Psoas muscle (tissue), 8 donors: ENCODE measurements around the gene IRX1. TPM values are rescaled to one million over a fixed set of nuclear protein-coding genes. Genes with fewer than 3 reads are reported as not detected.

ENCODE experiments used
- ATAC-seq, 4 donors: fragments of 200-7000 bp; cut with Tn5 transposase; one replicate each; pipeline ENCODE4 v1.9.1; 2020; ENCODE audit warnings: moderate library complexity in 3 of 4, mild to moderate bottlenecking in 2 of 4
- DNase-seq, 2 donors: peaks; one replicate each; pipeline ENCODE4 v3.0.0-alpha.2; 2020
- H3K27ac ChIP-seq: fragments of 200-600 bp; one replicate; pipeline ENCODE4 v1.8.0; 2022
- H3K27me3 ChIP-seq, 3 donors: fragments of 200-600 bp in 1 of 3; one replicate each; pipeline versions ENCODE4 v1.6.1 to v1.8.0; 2013 to 2022; ENCODE audit warnings: low read length in 2 of 3, mild to moderate bottlenecking in 2 of 3, moderate library complexity in 1 of 3; ENCODE audit not compliant: insufficient read depth in 3 of 3
- H3K36me3 ChIP-seq, 2 donors: fragments of 200-600 bp in 1 of 2; one replicate each; pipeline versions ENCODE4 v1.6.1 to v1.8.0; 2013 to 2022; ENCODE audit warnings: low read depth in 1 of 2, mild to moderate bottlenecking in 1 of 2, moderate library complexity in 1 of 2; ENCODE audit not compliant: insufficient read depth in 1 of 2
- H3K4me1 ChIP-seq: fragments of 200-600 bp; one replicate; pipeline ENCODE4 v1.8.0; 2022
- H3K4me3 ChIP-seq: fragments of 200-600 bp; one replicate; pipeline ENCODE4 v1.8.0; 2022; ENCODE audit warnings: mild to moderate bottlenecking
- H3K9me3 ChIP-seq: fragments of 200-600 bp; one replicate; pipeline ENCODE4 v1.8.0; 2022
- WGBS, 3 donors: extraction: QIAGEN DNeasy Blood & Tissue Kit; methylation state at CpG; one replicate each; pipeline versions ENCODE4 v1.1.6 to v1.1.7; 2013; 5-methylcytosine and 5-hydroxymethylcytosine counted together
- intact Hi-C, 2 donors: fragments of 100-400 bp; cut with DNase I; formaldehyde crosslinking; loops; one replicate each; pipeline versions ENCODE4 v1.11.0 to v1.14.2; 2022
- polyA plus RNA-seq, 3 donors: library from polyadenylated mRNA; stranded (reverse); fragments of 200-250 nt; gene quantifications; one replicate each; pipeline ENCODE4 v1.2.3, GENCODE V29; 2013
- total RNA-seq, 4 donors: library from RNA; stranded (reverse); fragmentation: NEBNext Ultra II Directional in 2 of 4; extraction: Animal tissue kit (Norgen Biotek cat#: 25700) in 2 of 4; gene quantifications; one replicate each; pipeline versions ENCODE4 v1.2.1 to v1.2.4, GENCODE V29; 2021 to 2023
- TF ChIP-seq, protein P1 (sequence below): fragments of 200-600 bp; IDR thresholded peaks from one replicate; pipeline ENCODE4 v1.8.0; 2022; ENCODE audit warnings: antibody characterized with exemption
- donor health status: healthy with polysubstance abuse.
- donor health status: DM: no; HTN: no; CAD: no; lungs with moderate emphysema.
- donor health status: Bipolar disorder and iron deficiency.
- donor health status: healthy.
- donor health status: DM: yes; HTN: yes; CAD: no.
- donor health status: DM: no; HTN: no; CAD: no.
- donor health status: DM: no; HTN: no; CAD: no.
- donor health status: DM: yes; HTN: yes; CAD: no.

IRX1 gene
- total and polyA plus RNA-seq, 7 donors = not detected

DNA sequence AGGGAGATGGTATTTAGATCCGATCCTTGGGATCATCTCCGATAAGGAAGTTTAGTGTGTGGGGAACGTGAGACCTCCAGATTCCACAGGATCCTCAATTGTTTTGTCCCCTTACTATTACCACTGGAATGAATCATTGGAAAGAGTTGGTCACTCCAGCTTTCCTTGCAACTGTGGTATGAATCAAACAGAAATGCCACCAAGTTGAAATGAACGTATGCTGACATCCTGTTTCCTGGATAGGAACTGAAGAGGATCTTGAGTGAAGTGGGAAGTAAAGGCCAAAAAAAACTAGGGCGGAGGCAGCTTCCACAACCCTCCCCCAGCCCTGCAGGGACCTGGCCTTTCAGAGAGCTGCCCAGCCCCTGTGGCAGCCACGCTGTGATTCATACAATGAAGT is 23.9 kb downstream of the IRX1 start:
- Histone ChIP-seq H3K27ac (no peak overlapping the region), H3K9me3 (no peaks in the 10 kb centered on the region), H3K36me3 (no peaks in the 10 kb centered on the region), H3K4me1 (no peaks in the 10 kb centered on the region), H3K27me3 (peaks cover 0 to 4% (median 0%) of the 10 kb centered on the region in 3 donors), H3K4me3 (no peak overlapping the region)
- no peak for DNase-seq
- WGBS, 3 donors = 51 to 65% (median 59%) methylated on average over 6 of the region's 6 CpGs
- intact Hi-C loops = no loop called here
- ATAC-seq = no peak
- TF ChIP-seq, protein P1, sequence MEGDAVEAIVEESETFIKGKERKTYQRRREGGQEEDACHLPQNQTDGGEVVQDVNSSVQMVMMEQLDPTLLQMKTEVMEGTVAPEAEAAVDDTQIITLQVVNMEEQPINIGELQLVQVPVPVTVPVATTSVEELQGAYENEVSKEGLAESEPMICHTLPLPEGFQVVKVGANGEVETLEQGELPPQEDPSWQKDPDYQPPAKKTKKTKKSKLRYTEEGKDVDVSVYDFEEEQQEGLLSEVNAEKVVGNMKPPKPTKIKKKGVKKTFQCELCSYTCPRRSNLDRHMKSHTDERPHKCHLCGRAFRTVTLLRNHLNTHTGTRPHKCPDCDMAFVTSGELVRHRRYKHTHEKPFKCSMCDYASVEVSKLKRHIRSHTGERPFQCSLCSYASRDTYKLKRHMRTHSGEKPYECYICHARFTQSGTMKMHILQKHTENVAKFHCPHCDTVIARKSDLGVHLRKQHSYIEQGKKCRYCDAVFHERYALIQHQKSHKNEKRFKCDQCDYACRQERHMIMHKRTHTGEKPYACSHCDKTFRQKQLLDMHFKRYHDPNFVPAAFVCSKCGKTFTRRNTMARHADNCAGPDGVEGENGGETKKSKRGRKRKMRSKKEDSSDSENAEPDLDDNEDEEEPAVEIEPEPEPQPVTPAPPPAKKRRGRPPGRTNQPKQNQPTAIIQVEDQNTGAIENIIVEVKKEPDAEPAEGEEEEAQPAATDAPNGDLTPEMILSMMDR = no peak

DNA sequence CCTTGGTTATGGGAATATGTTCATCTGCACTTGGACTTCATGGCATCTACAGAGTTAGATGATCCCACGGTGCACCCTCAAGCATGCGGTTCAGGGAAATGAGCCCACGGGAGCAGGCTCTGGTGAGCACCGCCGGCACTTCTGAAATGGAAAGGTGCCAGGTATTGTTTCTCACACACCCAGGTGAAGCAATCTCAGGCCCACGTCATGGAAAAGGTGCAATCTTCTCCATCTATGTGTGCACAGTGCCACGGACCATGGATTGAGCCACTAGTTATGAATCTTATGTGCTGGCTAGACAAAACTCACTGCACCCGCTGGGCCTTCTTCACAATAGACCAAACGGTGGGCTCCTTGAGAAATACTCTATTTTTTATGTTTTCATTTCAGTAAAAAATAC is 27.3 kb downstream of the IRX1 start:
- no peaks in the 10 kb centered on the region for H3K4me1 ChIP-seq
- H3K27ac ChIP-seq = no peak overlapping the region
- intact Hi-C loops = no loop called here
- H3K36me3 ChIP-seq = no peaks in the 10 kb centered on the region
- ATAC-seq (no peak), DNase-seq (no peak)
- WGBS, 3 donors = 75 to 85% (median 80%) methylated on average over 9 of the region's 9 CpGs
- TF ChIP-seq, protein P1 = no peak
- H3K9me3 ChIP-seq = no peaks in the 10 kb centered on the region
- H3K4me3 ChIP-seq = no peak overlapping the region
- peaks cover 0 to 1% (median 0%) of the 10 kb centered on the region in 3 donors for H3K27me3 ChIP-seq

DNA sequence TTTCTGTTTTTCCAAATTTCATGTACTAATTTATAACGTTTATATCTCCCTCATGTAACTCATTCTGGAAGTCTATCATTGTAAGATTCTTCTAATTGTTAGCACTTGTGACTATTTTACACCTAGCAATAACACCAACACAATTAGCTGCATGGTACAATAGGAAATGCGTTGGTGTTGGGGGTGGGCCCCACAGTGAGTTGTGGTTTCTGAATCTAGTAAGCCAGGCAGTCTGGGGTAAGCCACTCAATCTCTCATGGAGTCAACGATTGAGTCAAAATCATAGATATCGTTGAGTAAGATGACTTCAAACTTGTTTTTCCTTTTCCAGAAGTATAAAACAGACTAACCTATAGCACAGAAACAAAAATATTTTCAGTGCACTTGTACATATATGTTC is 30.0 kb downstream of the IRX1 start:
- no peak for ATAC-seq
- TF ChIP-seq, protein P1 = no peak
- WGBS, 3 donors = 79 to 84% (median 81%) methylated on average over 4 of the region's 4 CpGs

DNA sequence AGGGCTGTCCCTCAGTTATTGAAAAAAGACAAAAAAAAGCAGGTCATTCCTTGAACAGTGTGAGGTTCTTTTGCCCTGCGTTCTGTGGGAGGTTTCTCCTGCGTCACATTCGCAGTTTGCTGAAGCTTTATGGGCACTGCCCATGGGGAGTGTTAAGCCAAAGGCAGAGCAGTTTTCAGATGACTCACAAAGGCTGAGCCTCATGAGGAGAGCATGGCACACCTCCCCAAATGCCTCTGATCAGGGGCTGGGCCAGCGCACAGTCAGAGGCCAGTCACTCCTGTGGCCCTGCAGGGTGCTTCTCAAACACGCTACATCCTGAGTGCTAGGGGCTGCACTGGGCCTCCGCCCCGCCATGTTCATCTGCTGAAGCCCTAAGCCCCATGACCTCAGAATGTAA is 38.4 kb downstream of the IRX1 start:
- DNase-seq (no peak), ATAC-seq (no peak)
- H3K36me3 ChIP-seq = no peaks in the 10 kb centered on the region
- H3K4me3 ChIP-seq = no peak overlapping the region
- no peak overlapping the region for H3K27ac ChIP-seq
- intact Hi-C loops = no loop called here
- H3K27me3 ChIP-seq = no peaks in the 10 kb centered on the region
- H3K9me3 ChIP-seq = no peaks in the 10 kb centered on the region
- H3K4me1 ChIP-seq = no peaks in the 10 kb centered on the region
- 92 to 97% (median 94%) methylated on average over 7 of the region's 7 CpGs for WGBS, 3 donors
- TF ChIP-seq, protein P1 = no peak

More for the DNA sequence above, 30.0 kb downstream of the IRX1 start:
- DNase-seq = no peak
- intact Hi-C loops = no loop called here
- H3K4me3 ChIP-seq = no peak overlapping the region
- H3K27ac ChIP-seq = no peak overlapping the region
- no peaks in the 10 kb centered on the region for H3K36me3 ChIP-seq
- H3K9me3 ChIP-seq = no peaks in the 10 kb centered on the region
- H3K4me1 ChIP-seq = no peaks in the 10 kb centered on the region
- no peaks in the 10 kb centered on the region for H3K27me3 ChIP-seq

DNA sequence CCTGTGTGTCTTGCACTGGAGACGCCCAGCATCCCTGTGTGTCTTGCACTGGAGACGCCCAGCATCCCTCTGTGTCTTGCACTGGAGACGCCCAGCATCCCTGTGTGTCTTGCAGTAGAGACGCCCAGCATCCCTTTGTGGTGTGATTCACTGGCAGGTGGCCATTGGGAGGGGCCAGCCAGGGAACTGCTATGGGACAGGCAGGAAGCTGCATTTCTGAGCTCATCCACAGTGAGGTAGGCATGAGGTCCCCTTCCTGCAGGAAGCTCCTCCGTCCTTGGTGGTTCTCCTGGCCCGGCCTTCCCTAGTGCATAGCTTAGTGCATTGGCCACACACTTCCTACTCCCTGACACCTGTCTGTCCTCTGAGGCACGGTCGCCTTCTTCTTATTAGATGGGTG is 43.5 kb downstream of the IRX1 start:
- no peaks in the 10 kb centered on the region for H3K4me1 ChIP-seq
- H3K27me3 ChIP-seq = peaks cover 0 to 1% (median 0%) of the 10 kb centered on the region in 3 donors
- H3K36me3 ChIP-seq = no peaks in the 10 kb centered on the region
- no peak overlapping the region for H3K27ac ChIP-seq
- intact Hi-C loops = no loop called here
- TF ChIP-seq, protein P1 = no peak
- no peaks in the 10 kb centered on the region for H3K9me3 ChIP-seq
- ATAC-seq (no peak), DNase-seq (no peak)
- WGBS, 3 donors = 48 to 61% (median 53%) methylated on average over 6 to 7 of the region's 8 CpGs
- no peak overlapping the region for H3K4me3 ChIP-seq
